H9 (cell line): ENCODE data around the gene NUP210. TPM values are rescaled to one million over a fixed set of nuclear protein-coding genes. Genes with fewer than 3 reads are reported as not detected.

Experiments used
- DNase-seq: peaks from one replicate; pipeline ENCODE4 v3.0.0-alpha.2; 2017
- H2AFZ ChIP-seq: one replicate; pipeline ENCODE4 v1.6.1; 2013; ENCODE audit warnings: mild to moderate bottlenecking, low read length, control low read depth, moderate library complexity
- H2AK5ac ChIP-seq: 2 replicates; pipeline ENCODE4 v1.6.1; 2013; ENCODE audit warnings: low read length, control low read depth, mixed read lengths; ENCODE audit not compliant: insufficient read length
- H2BK120ac ChIP-seq: one replicate; pipeline ENCODE4 v1.6.1; 2013; ENCODE audit warnings: low read depth, mild to moderate bottlenecking, low read length, control low read depth, inconsistent platforms; ENCODE audit not compliant: poor library complexity, severe bottlenecking
- H2BK12ac ChIP-seq: 2 replicates; pipeline ENCODE4 v1.6.1; 2013; ENCODE audit warnings: low read length, control low read depth, mixed read lengths, low read depth; ENCODE audit not compliant: insufficient read length
- H2BK15ac ChIP-seq: 2 replicates; pipeline ENCODE4 v1.6.1; 2013; ENCODE audit warnings: low read depth, low read length, control low read depth
- H2BK20ac ChIP-seq: one replicate; pipeline ENCODE4 v1.6.1; 2013; ENCODE audit warnings: low read depth, mild to moderate bottlenecking, low read length, control low read depth, inconsistent platforms; ENCODE audit not compliant: poor library complexity, severe bottlenecking
- H2BK5ac ChIP-seq: 2 replicates; pipeline ENCODE4 v1.6.1; 2013; ENCODE audit warnings: low read length, control low read depth, mixed read lengths; ENCODE audit not compliant: insufficient read length
- H3K14ac ChIP-seq: 2 replicates; pipeline ENCODE4 v1.6.1; 2013; ENCODE audit warnings: low read length, control low read depth; ENCODE audit not compliant: insufficient read depth
- H3K18ac ChIP-seq: 2 replicates; pipeline ENCODE4 v1.6.1; 2013; ENCODE audit warnings: low read depth, mild to moderate bottlenecking, mixed read lengths, low read length, control low read depth; ENCODE audit not compliant: insufficient read length
- H3K23ac ChIP-seq: 2 replicates; pipeline ENCODE4 v1.6.1; 2013; ENCODE audit warnings: low read length, control low read depth, mixed read lengths, low read depth; ENCODE audit not compliant: insufficient read length
- H3K23me2 ChIP-seq: 2 replicates; pipeline ENCODE4 v1.6.1; 2013; ENCODE audit warnings: low read depth, mild to moderate bottlenecking, mixed read lengths, low read length, control low read depth; ENCODE audit not compliant: insufficient read length, poor library complexity, severe bottlenecking
- H3K27ac ChIP-seq: 2 replicates; pipeline ENCODE4 v1.5.1; 2013; ENCODE audit warnings: low read length, control low read depth, mixed read lengths, low read depth; ENCODE audit not compliant: insufficient read length
- H3K27me3 ChIP-seq: 2 replicates; pipeline ENCODE4 v1.6.1; 2013; ENCODE audit warnings: low read length, control low read depth, inconsistent platforms; ENCODE audit not compliant: insufficient read depth
- H3K4ac ChIP-seq: 2 replicates; pipeline ENCODE4 v1.6.1; 2013; ENCODE audit warnings: low read depth, mild to moderate bottlenecking, control low read depth, inconsistent platforms, low read length, moderate library complexity
- H3K4me1 ChIP-seq: 2 replicates; pipeline ENCODE4 v1.6.1; 2013; ENCODE audit warnings: low read length, control low read depth, inconsistent platforms; ENCODE audit not compliant: insufficient read depth
- H3K4me2 ChIP-seq: 2 replicates; pipeline ENCODE4 v1.6.1; 2013; ENCODE audit warnings: low read length, control low read depth, mixed read lengths; ENCODE audit not compliant: insufficient read length, insufficient read depth
- H3K56ac ChIP-seq: 2 replicates; pipeline ENCODE4 v1.6.1; 2013; ENCODE audit warnings: low read depth, mild to moderate bottlenecking, mixed read lengths, low read length, control low read depth; ENCODE audit not compliant: insufficient read length
- H3K79me1 ChIP-seq: 2 replicates; pipeline ENCODE4 v1.6.1; 2013; ENCODE audit warnings: low read depth, mild to moderate bottlenecking, moderate library complexity, low read length, control low read depth, inconsistent platforms; ENCODE audit not compliant: insufficient read depth, poor library complexity, severe bottlenecking
- H3K79me2 ChIP-seq: 2 replicates; pipeline ENCODE4 v1.6.1; 2013; ENCODE audit warnings: low read length, control low read depth, inconsistent platforms; ENCODE audit not compliant: insufficient read depth
- H3K9ac ChIP-seq: 2 replicates; pipeline ENCODE4 v1.6.1; 2013; ENCODE audit warnings: low read length, control low read depth, mixed read lengths; ENCODE audit not compliant: insufficient read length; ENCODE audit errors: extremely low read depth
- H3K9me3 ChIP-seq: one replicate; pipeline ENCODE4 v1.6.1; 2013; ENCODE audit warnings: low read depth, low read length, inconsistent platforms; ENCODE audit not compliant: control insufficient read depth
- H3T11ph ChIP-seq: one replicate; pipeline ENCODE4 v1.6.1; 2013; ENCODE audit warnings: mild to moderate bottlenecking, low read length, control low read depth, inconsistent platforms
- H4K20me1 ChIP-seq: one replicate; pipeline ENCODE4 v1.6.1; 2013; ENCODE audit not compliant: control insufficient read depth, insufficient read length, insufficient read depth
- H4K5ac ChIP-seq: 2 replicates; pipeline ENCODE4 v1.6.1; 2013; ENCODE audit warnings: low read depth, mild to moderate bottlenecking, mixed read lengths, low read length, control low read depth; ENCODE audit not compliant: insufficient read length
- H4K8ac ChIP-seq: replicated peaks from 2 replicates; pipeline ENCODE4 v1.6.1; 2013; ENCODE audit warnings: low read length, control low read depth, mixed read lengths, low read depth; ENCODE audit not compliant: insufficient read length
- H4K91ac ChIP-seq: 2 replicates; pipeline ENCODE4 v1.6.1; 2013; ENCODE audit warnings: low read depth, mild to moderate bottlenecking, moderate library complexity, mixed read lengths, low read length, control low read depth; ENCODE audit not compliant: insufficient read length
- H3K27ac Mint-ChIP-seq, 3 experiments: 2 replicates in 2 of 3; 3 replicates in 1 of 3; pipeline ENCODE4 v1.8.0; 2020 to 2021; ENCODE audit warnings: mixed read lengths in 3 of 3, mild to moderate bottlenecking in 1 of 3, moderate library complexity in 1 of 3
- H3K27me3 Mint-ChIP-seq: 2 replicates; pipeline ENCODE4 v1.8.0; 2021; ENCODE audit warnings: low read depth, mild to moderate bottlenecking, moderate library complexity, mixed read lengths
- H3K36me3 Mint-ChIP-seq, 3 experiments: 2 replicates in 2 of 3; 3 replicates in 1 of 3; pipeline ENCODE4 v1.8.0; 2020 to 2021; ENCODE audit warnings: low read depth in 3 of 3, mixed read lengths in 3 of 3; ENCODE audit not compliant: insufficient read depth in 1 of 3
- H3K4me1 Mint-ChIP-seq, 2 experiments: 2 replicates each; pipeline ENCODE4 v1.8.0; 2020; ENCODE audit warnings: mixed read lengths in 2 of 2
- H3K4me3 Mint-ChIP-seq, 2 experiments: 2 replicates in 1 of 2; 3 replicates in 1 of 2; pipeline ENCODE4 v1.8.0; 2020 to 2021; ENCODE audit warnings: mild to moderate bottlenecking in 2 of 2, mixed read lengths in 2 of 2, moderate library complexity in 1 of 2
- H3K9me3 Mint-ChIP-seq, 2 experiments: 2 replicates in 1 of 2; 3 replicates in 1 of 2; pipeline ENCODE4 v1.8.0; 2020; ENCODE audit warnings: mild to moderate bottlenecking in 2 of 2, mixed read lengths in 2 of 2, moderate library complexity in 1 of 2
- WGBS: extraction: QIAGEN DNeasy Blood & Tissue Kit; methylation state at CpG from one replicate; pipeline ENCODE4 v1.1.7; 2013; ENCODE audit warnings: missing lambda C conversion rate, low lambda C conversion rate, mixed read lengths; ENCODE audit not compliant: insufficient read length; ENCODE audit errors: extremely low coverage; 5-methylcytosine and 5-hydroxymethylcytosine counted together
- total RNA-seq: library from RNA; stranded (reverse); gene quantifications from 2 replicates; pipeline ENCODE4 v1.2.1, GENCODE V29; 2021
- TF ChIP-seq, protein P1 (sequence below): fragments of 200-600 bp; sonication (generic); conservative IDR thresholded peaks from 3 replicates; pipeline ENCODE4 v1.8.0; 2021; ENCODE audit warnings: antibody characterized with exemption, mild to moderate bottlenecking

NUP210 gene
- total RNA-seq, 1 experiment from 2014 or later, result 48.8 TPM

DNA sequence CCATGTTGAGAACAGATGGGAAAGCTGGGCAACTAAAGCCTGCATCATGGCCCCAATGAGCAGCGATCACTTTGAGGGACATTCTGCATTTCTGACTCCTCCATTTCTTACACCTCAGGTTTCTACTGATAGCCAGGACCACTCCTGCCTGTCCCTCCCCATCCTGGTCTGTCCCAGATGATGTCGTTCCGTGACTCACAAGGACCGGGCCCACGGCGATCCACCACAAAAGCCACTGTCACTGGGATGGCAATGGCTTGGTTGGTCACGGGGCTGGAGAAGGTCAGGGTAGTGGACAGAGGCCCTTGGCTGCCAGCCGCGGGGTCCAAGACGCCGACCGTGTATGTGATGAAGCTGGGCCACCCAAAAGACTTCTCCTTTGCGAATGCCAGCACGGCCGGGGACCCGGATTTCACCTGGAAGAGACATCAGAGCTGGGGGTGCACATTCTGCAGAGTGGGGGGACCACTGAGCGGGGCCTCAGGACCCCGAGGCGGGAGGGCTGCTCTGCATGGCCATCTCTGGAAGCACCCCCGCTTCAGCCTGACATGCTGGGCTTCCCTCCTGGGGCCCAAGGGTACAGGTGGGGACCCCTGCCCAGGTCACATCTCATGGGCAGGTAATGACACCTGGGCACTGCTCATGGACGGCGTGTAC is 100.4 kb downstream of the NUP210 start:
- Mint-ChIP-seq H3K27ac (no peak overlapping the region), H3K9me3 (no peaks in the 10 kb centered on the region), H3K27me3 (no peaks in the 10 kb centered on the region), H3K4me3 (no peak overlapping the region; a peak in 1 of 5 replicates), H3K36me3 (peaks cover 46 to 91% (median 70%) of the 10 kb centered on the region in 3 experiments), H3K4me1 (no peaks in the 10 kb centered on the region)
- Histone ChIP-seq H4K20me1 (no peaks in the 10 kb centered on the region), H3K27ac (no peak overlapping the region), H3K23me2 (no peaks in the 10 kb centered on the region), H3K23ac (no peak overlapping the region), H4K5ac (no peak overlapping the region), H3K4me1 (no peaks in the 10 kb centered on the region), H2AFZ (no peak overlapping the region), H4K91ac (no peak overlapping the region), H3K56ac (no peak overlapping the region), H2BK20ac (no peak overlapping the region), H2BK12ac (no peak overlapping the region), H3K79me1 (no peaks in the 10 kb centered on the region), H2BK120ac (no peak overlapping the region), H3T11ph (no peak overlapping the region), H3K9ac (no peak overlapping the region), H3K18ac (no peak overlapping the region), H3K4ac (no peak overlapping the region), H2BK15ac (no peak overlapping the region), H2BK5ac (no peak overlapping the region), H4K8ac (no peak overlapping the region), H3K27me3 (no peaks in the 10 kb centered on the region), H3K9me3 (no peaks in the 10 kb centered on the region), H3K4me2 (no peak overlapping the region), H2AK5ac (no peak overlapping the region), H3K79me2 (no peaks in the 10 kb centered on the region), H3K14ac (no peak overlapping the region)
- no peak for DNase-seq
- WGBS, result no CpG with 5 or more reads among the region's 22 CpGs
- TF ChIP-seq, protein P1, sequence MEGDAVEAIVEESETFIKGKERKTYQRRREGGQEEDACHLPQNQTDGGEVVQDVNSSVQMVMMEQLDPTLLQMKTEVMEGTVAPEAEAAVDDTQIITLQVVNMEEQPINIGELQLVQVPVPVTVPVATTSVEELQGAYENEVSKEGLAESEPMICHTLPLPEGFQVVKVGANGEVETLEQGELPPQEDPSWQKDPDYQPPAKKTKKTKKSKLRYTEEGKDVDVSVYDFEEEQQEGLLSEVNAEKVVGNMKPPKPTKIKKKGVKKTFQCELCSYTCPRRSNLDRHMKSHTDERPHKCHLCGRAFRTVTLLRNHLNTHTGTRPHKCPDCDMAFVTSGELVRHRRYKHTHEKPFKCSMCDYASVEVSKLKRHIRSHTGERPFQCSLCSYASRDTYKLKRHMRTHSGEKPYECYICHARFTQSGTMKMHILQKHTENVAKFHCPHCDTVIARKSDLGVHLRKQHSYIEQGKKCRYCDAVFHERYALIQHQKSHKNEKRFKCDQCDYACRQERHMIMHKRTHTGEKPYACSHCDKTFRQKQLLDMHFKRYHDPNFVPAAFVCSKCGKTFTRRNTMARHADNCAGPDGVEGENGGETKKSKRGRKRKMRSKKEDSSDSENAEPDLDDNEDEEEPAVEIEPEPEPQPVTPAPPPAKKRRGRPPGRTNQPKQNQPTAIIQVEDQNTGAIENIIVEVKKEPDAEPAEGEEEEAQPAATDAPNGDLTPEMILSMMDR, result no peak
